Retinal pigment epithelial cell (primary cell): ENCODE data around the gene UTF1.

Experiments used
- DNase-seq: peaks from one replicate; pipeline ENCODE4 v3.0.0-alpha.2; 2010; ENCODE audit warnings: low read depth
- H3K4me3 ChIP-seq: 2 replicates; pipeline ENCODE4 v1.5.1; 2011; ENCODE audit warnings: mild to moderate bottlenecking, low read length, control low read depth, moderate library complexity
- TF ChIP-seq, protein P1 (sequence below): conservative IDR thresholded peaks from 2 replicates; pipeline ENCODE4 v1.5.1; 2011; ENCODE audit warnings: low read depth, low read length, control low read depth, inconsistent platforms

UTF1 gene

DNA sequence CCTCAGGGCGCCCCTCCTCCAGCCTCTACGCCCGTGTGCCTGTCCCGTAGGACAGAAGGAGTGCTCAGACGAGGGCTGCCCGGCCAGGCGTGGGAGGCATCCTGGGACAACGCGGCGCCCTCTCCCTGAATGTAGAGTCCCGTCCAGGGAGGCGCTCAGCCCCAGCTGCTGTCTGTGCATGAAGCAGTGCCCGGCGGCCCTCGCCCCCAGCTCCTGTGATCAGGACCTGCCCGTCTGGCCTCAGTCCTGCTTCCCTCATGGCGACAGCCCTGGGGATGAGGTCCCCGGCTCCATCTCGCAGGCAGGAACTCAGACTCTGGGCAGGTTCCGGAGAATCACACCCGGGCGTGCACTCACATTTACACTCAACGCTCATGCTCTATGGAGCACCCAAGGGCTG, 24.9 kb upstream of the UTF1 start:
- TF ChIP-seq, protein P1, sequence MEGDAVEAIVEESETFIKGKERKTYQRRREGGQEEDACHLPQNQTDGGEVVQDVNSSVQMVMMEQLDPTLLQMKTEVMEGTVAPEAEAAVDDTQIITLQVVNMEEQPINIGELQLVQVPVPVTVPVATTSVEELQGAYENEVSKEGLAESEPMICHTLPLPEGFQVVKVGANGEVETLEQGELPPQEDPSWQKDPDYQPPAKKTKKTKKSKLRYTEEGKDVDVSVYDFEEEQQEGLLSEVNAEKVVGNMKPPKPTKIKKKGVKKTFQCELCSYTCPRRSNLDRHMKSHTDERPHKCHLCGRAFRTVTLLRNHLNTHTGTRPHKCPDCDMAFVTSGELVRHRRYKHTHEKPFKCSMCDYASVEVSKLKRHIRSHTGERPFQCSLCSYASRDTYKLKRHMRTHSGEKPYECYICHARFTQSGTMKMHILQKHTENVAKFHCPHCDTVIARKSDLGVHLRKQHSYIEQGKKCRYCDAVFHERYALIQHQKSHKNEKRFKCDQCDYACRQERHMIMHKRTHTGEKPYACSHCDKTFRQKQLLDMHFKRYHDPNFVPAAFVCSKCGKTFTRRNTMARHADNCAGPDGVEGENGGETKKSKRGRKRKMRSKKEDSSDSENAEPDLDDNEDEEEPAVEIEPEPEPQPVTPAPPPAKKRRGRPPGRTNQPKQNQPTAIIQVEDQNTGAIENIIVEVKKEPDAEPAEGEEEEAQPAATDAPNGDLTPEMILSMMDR, result no peak
- no peak for DNase-seq

DNA sequence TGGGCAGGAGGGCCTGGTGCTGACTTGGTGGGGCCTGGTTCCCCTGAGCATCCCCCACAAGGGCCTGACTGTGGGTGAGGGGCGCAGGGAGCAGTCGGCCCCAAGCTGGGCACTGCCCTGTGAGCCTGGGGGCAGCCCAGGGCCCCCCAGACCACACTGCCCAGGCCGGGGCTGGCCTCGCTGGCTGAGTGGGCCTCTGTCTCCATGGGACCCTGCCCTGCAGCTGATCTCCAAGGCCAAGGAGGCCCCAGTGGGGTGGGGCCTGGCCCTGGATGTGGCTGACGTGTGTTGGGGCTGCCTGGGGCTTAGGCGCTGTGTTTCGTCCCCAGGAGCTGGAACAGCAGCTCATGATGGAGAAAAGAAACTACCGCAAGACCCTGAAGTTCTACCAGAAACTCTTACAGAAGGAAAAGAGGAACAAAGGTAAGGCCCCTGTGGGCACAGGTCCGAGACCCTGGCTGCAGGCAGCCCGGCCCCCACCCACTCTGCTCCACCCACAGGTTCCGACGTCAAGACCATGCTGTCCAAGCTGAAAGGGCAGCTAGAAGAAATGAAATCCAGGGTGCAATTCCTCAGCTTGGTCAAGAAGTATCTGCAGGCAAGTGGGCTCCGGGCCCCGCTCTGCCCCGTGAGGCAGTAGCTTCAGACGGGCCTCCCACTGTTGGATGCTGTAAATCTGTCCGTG, 23.5 kb upstream of the UTF1 start:
- no peak overlapping the region for H3K4me3 ChIP-seq
- DNase-seq, result no peak
- TF ChIP-seq, protein P1, result no peak

More for the DNA sequence above, 24.9 kb upstream of the UTF1 start:
- H3K4me3 ChIP-seq, result no peak overlapping the region

DNA sequence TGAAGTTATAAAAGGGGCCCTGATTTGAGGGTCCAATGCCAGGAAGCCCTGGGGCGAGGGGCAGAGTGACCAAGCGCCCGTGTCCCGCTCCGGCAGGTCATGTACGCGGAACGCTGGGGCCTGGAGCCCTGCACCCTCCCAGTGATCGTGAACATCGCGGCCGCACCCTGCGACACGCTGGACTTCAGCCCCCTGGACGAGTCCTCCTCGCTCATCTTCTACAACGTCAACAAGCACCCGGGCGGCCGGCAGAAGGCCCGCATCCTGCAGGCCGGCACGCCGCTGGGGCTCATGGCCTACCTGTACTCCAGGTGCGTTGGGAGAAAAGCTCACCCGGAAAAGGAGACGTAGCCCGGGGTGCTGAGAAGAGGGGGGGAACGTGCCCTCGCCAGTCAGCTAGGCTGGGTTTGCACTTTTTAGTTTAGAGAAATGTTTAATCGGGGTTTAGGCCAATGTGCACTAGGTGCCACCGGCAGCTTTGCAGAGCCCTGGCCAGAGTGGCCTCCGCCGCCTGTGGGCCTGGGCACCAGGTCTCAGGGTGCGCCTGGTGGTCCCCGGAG, 22.9 kb upstream of the UTF1 start:
- no peak for DNase-seq
- TF ChIP-seq, protein P1, result no peak
- H3K4me3 ChIP-seq, result no peak overlapping the region

DNA sequence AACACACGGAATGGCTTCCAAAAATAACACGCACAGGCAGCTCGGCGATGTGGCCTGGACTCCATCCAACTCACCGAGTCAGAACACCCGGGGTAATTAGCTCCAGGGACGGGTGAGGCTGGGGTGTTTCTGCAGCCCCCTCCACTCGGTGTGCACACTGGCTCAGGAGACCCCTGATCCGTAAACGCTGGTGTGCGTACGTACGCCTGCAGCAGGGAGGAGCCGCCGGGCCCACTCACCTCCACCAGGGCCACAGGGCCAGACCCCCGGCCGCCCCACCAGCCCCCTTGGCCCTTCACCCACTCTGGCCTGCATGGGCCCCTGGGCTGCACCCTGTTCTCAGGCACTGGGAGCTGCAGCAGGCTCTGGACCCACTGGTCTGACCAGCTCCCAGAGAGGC, 22.4 kb upstream of the UTF1 start:
- no peak overlapping the region for H3K4me3 ChIP-seq
- TF ChIP-seq, protein P1, result no peak
- no peak for DNase-seq

DNA sequence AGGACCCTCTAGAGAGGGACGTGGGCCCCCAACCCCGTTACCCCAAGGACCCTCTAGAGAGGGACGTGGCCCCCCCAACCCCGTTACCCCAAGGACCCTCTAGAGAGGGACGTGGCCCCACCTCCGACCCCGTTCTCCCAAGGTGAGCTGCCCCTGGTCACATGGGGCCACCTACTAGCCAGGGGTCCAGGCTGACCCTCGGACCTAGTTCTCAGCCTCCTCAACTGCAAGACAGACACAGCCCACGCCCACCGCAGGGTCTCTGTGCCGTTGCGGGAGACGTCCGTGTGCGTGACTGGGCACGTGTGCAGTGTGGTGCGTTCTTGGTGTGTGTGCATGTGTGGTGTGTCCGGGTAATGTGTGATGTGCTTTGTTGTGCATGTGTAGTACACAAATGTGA, 21.6 kb upstream of the UTF1 start:
- TF ChIP-seq, protein P1, result no peak
- no peak for DNase-seq

DNA sequence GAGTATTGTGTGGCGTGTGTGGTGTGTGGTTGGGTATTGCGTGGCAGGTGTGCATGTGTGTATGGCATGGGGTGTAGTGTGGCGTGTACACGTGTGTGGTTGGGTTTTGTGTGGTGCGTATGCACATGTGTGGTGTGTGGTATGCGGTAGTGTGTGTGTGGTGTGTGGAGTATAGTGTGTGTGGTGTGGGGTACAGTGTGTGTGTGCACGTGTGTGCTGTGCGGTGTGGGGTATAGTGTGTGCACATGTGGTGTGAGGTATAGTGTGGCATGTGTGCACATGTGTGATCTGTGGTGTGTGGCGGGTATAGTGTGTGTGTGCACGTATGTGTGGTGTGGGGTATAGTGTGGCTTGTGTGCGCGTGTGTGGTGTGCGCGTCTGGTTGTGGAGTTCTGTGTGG, 20.9 kb upstream of the UTF1 start:
- H3K4me3 ChIP-seq, result no peak overlapping the region
- TF ChIP-seq, protein P1, result no peak
- DNase-seq, result no peak

More for the DNA sequence above, 21.6 kb upstream of the UTF1 start:
- no peak overlapping the region for H3K4me3 ChIP-seq

DNA sequence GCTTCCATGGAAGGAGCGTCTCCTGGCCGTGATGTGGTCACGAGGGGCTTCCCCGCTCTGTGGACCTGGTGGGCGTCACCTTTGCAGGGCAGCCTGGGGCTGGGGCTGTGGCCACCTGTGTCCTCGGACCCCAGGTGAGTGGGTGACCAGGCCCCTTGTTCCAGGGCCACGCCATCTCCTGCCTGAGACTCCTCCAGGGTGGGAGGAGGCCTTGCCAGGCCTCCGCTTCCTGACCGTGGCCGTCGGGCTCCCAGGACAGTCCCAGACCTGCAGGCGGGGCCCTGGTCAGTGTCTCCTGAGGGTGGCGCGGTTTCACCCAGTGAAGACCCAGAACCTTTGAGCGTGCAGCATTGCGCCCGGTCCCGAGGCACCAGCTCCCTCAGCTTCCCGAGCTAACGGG, 20.4 kb upstream of the UTF1 start:
- no peak for DNase-seq
- no peak overlapping the region for H3K4me3 ChIP-seq
- TF ChIP-seq, protein P1, result no peak
